ENCODE data around the gene ARF3.

- TF ChIP-seq EZH2 (IDR thresholded peaks at IDR 0.05; ENCODE audit: insufficient read depth, poor library complexity, severe bottlenecking), result no peak
- TF ChIP-seq EZH2phosphoT487 (IDR thresholded peaks at IDR 0.05; ENCODE audit: insufficient read depth, low read depth), result no peak
Observed at GRCh38 chr12:48998497-48999353, 41.4 kb upstream of the ARF3 start.

All from GM23248 (cell line).